Erythroblast (primary cell): ENCODE data around the gene ZFPM1.

Experiments used
- DNase-seq, 2 experiments: peaks; one replicate each; lab custom pipeline; 2025; lab: John Stamatoyannopoulos, UW
- GATA1 ChIP-seq: IDR thresholded peaks from 2 replicates; pipeline ENCODE4 v1.6.1; 2011; ENCODE audit warnings: low read depth, mild to moderate bottlenecking, control low read depth, low read length, moderate library complexity
- POLR2A ChIP-seq: IDR thresholded peaks from 2 replicates; pipeline ENCODE4 v1.6.1; 2011; ENCODE audit warnings: mild to moderate bottlenecking, low read length

Gene ZFPM1

DNA sequence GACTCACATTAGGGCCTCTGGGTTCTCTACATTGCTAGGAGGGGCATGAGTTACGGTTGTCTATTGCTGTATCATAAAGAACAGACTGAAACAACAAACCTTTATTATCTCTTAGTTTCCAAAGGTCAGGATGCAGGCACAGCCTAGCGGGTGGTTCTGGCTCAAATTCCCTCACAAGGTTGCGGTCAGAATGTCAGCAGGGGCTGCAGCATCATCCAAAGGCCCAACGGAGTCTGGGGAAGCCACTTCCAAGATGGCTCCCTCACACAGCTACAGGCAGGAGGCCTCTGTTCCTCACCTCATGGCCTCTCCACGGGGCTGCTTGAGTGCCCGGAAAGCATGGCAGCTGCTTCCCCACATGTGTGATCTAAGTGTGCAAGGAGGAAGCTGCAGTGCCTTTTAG is 29.6 kb upstream of the ZFPM1 start:
- DNase-seq: no peak
- TF ChIP-seq POLR2A (no peak), GATA1 (no peak)

DNA sequence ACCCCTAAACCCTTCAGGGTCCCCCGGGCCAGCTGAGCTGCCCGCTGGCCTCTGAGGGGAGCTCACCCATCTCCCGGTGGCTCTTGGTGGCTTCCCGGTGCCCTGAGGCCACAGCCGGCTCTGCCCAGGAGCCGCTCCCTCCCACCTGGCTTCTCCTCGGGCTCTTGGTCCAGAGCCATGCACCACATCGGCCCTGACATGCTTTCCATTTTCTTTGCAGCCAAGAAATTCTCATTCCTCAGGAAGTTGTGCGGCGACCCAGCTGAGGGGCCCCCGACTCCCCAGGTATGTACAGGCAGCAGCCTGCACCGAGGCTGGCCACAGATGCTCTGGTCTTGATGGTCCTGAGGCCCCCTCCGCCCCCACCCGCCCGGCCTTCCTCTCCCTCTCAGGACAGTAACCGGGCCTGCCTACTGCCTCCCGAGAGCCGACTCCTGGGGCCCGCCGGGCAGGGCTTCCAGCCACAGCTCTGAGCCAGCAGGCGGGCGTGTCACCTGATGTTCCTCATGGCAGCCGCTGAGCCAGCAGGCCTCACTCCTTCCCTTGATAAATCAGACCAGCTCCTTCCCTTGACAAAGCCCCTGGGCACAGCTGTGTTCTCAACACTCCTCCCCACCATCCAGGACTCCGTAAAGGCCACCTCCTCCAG is 28.4 kb upstream of the ZFPM1 start:
- TF ChIP-seq GATA1: no peak
- TF ChIP-seq POLR2A: no peak
- DNase-seq: no peak

DNA sequence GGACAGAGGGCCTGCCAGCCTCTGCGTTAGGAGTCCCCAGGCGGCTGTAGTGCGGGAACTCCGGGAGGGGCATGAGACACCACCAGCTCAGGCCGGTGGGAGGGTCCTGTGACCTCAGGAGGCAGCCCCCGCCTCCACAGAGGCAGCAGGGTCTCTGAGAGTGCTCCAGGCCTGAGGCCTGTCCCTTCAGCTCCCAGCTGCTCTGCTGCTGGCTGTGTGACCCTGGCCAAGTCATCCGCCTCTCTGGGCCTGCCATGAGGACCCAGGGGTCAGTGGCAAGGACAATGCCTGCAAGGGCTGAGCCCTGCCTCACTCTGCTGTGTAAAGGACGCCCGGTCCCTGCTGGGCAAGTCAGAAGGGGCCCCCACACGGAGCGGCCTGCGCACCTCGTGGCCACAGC is 27.1 kb upstream of the ZFPM1 start:
- no peak for DNase-seq
- TF ChIP-seq POLR2A (no peak), GATA1 (no peak)

DNA sequence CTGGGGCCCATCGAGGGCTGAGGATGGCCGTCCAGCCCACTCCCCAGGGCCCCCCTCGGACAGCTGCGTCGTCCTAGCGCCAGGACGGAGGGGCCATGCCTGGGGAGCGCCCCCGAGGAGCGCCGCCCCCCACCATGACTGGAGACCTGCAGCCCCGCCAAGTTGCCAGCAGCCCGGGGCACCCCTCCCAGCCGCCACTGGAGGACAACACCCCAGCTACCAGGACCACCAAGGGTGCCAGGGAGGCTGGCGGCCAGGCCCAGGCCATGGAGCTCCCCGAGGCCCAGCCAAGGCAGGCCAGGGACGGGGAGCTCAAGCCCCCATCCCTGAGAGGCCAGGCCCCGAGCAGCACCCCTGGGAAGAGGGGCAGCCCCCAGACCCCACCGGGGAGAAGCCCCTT is 25.7 kb upstream of the ZFPM1 start:
- no peak for DNase-seq
- TF ChIP-seq GATA1 (no peak), POLR2A (no peak)

DNA sequence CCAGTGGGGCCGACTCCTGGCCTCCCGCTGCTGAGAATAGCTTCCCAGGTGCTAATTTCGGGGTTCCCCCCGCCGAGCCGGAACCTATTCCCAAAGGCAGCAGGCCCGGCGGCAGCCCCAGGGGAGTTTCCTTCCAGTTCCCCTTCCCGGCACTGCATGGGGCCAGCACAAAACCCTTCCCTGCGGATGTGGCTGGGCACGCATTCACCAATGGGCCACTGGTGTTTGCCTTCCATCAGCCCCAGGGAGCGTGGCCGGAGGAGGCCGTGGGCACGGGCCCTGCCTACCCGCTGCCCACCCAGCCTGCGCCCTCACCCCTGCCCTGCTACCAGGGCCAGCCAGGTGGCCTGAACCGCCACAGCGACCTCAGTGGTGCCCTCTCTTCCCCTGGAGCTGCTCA is 24.9 kb upstream of the ZFPM1 start:
- no peak for TF ChIP-seq POLR2A
- no peak for TF ChIP-seq GATA1
- no peak for DNase-seq

DNA sequence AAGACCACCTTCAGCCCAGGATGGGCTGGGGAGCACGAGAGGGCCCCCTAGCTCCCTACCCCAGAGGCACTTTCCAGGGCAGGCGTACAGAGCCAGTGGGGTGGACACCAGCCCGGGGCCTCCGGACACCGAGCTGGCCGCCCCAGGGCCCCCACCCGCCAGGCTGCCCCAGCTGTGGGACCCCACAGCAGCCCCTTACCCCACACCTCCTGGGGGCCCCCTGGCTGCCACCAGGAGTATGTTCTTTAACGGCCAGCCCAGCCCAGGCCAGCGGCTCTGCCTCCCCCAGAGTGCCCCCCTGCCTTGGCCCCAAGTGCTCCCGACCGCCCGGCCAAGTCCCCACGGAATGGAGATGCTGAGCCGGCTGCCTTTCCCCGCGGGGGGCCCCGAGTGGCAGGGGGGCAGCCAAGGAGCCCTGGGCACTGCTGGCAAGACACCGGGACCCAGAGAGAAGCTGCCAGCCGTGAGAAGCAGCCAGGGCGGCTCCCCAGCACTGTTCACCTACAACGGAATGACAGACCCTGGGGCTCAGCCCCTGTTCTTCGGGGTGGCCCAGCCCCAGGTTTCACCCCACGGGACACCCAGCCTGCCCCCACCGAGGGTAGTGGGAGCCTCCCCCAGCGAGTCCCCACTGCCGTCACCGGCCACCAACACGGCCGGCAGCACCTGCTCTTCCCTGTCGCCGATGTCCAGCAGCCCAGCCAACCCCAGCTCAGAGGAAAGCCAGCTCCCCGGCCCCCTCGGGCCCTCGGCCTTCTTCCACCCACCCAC is 24.3 kb upstream of the ZFPM1 start:
- no peak for TF ChIP-seq POLR2A
- no peak for TF ChIP-seq GATA1
- DNase-seq: no peak

DNA sequence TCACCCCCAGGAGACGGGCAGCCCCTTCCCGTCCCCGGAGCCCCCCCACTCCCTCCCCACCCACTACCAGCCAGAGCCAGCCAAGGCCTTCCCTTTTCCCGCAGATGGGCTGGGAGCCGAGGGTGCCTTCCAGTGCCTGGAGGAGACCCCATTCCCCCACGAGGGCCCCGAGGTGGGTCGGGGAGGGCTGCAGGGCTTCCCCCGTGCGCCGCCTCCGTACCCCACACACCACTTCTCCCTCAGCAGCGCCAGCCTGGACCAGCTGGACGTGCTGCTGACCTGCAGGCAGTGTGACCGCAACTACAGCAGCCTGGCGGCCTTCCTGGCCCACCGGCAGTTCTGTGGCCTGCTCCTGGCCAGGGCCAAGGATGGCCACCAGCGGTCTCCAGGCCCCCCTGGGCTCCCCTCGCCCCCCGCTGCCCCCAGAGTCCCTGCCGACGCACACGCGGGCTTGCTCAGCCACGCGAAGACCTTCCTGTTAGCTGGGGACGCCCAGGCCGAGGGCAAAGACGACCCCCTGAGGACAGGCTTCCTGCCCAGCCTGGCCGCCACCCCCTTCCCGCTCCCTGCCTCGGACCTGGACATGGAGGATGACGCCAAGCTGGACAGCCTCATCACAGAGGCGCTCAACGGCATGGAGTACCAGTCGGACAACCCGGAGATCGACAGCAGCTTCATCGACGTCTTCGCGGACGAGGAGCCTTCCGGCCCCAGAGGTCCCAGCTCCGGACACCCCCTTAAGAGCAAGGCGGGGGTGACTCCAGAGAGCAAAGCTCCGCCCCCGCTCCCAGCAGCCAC is 23.5 kb upstream of the ZFPM1 start:
- DNase-seq: no peak
- TF ChIP-seq POLR2A: no peak
- no peak for TF ChIP-seq GATA1

DNA sequence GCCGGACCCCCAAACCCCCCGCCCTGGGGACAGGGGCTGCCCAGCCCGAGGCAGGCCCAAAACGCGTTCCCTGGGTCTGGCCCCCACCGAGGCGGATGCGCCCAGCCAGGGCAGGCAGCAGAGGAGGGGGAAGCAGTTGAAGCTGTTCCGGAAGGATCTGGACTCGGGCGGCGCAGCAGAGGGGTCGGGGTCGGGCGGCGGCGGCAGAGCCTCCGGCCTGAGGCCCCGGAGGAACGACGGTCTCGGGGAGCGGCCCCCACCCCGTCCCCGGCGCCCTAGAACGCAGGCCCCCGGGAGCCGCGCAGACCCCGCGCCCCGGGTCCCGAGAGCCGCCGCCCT is 22.9 kb upstream of the ZFPM1 start:
- TF ChIP-seq GATA1: no peak
- TF ChIP-seq POLR2A: no peak
- no peak for DNase-seq

DNA sequence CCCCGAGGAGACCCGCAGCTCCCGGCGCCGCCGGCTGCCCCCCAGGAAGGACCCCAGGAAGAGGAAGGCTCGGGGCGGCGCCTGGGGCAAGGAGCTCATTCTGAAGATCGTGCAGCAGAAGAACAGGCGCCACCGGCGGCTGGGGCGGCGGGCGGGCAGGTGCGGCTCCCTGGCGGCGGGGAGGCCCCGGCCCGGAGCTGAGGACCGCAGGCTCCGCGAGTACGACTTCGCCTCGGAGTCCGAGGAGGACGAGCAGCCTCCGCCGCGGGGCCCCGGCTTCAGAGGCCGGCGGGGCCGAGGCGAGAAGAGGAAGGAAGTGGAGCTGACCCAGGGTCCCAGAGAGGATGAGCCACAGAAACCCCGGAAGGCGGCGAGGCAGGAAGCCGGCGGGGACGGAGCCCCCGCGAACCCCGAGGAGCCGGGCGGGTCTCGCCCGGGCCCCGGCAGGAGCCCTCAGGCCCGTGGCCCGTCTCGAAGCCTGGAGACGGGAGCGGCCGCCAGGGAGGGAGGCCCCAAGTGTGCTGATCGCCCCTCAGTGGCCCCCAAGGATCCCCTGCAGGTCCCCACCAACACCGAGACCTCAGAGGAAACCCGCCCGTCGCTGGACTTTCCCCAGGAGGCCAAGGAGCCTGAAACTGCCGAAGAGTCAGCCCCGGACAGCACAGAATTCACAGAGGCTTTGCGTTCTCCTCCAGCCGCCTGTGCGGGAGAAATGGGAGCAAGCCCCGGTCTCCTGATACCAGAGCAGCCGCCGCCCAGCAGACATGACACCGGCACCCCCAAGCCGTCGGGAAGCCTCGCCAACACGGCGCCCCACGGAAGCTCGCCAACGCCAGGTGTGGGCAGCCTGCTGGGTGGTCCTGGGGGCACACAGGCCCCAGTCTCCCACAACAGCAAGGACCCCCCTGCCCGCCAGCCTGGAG is 22.3 kb upstream of the ZFPM1 start:
- no peak for DNase-seq
- TF ChIP-seq POLR2A: no peak
- TF ChIP-seq GATA1: no peak

DNA sequence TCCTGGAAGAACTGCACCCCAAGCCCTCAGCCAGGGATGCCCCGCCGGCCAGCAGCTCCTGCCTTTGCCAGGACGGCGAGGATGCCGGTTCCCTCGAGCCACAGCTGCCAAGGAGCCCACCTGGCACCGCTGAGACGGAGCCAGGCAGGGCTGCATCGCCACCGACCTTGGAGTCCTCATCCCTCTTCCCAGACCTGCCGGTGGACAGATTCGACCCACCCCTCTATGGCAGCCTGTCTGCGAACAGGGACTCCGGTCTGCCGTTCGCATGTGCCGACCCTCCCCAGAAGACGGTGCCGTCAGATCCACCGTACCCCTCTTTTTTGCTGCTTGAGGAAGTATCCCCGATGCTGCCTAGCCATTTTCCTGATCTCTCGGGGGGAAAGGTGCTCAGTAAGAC is 21.4 kb upstream of the ZFPM1 start:
- DNase-seq: no peak

DNA sequence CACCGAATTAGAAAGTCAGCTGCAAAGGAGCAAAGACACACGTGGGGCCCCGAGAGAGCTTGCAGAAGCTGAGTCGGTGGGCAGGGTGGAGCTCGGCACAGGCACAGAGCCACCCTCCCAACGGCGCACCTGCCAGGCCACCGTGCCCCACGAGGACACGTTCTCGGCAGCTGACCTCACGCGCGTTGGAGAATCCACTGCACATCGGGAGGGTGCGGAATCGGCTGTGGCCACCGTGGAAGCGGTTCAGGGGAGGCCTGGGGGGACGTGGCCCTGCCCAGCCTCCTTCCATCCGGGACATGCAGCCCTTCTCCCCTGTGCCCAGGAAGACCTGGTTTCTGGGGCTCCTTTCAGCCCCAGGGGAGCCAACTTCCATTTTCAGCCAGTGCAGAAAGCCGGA is 20.9 kb upstream of the ZFPM1 start:
- TF ChIP-seq POLR2A: no peak
- no peak for TF ChIP-seq GATA1
- DNase-seq: no peak

More for the DNA sequence above, 21.4 kb upstream of the ZFPM1 start:
- TF ChIP-seq GATA1 (no peak), POLR2A (no peak)

DNA sequence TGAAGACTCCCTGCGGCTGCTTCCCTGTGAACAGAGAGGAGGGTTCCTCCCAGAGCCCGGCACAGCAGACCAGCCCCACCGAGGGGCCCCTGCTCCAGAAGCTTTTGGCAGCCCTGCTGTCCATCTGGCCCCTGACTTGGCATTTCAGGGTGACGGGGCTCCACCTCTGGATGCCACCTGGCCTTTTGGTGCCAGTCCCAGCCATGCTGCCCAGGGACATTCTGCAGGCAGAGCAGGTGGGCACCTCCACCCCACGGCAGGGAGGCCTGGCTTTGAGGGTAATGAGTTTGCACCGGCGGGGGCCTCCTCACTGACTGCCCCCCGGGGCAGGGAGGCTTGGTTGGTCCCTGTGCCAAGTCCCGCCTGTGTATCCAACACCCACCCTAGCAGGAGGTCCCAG is 20.3 kb upstream of the ZFPM1 start:
- no peak for DNase-seq
- TF ChIP-seq POLR2A: no peak
- TF ChIP-seq GATA1: no peak

DNA sequence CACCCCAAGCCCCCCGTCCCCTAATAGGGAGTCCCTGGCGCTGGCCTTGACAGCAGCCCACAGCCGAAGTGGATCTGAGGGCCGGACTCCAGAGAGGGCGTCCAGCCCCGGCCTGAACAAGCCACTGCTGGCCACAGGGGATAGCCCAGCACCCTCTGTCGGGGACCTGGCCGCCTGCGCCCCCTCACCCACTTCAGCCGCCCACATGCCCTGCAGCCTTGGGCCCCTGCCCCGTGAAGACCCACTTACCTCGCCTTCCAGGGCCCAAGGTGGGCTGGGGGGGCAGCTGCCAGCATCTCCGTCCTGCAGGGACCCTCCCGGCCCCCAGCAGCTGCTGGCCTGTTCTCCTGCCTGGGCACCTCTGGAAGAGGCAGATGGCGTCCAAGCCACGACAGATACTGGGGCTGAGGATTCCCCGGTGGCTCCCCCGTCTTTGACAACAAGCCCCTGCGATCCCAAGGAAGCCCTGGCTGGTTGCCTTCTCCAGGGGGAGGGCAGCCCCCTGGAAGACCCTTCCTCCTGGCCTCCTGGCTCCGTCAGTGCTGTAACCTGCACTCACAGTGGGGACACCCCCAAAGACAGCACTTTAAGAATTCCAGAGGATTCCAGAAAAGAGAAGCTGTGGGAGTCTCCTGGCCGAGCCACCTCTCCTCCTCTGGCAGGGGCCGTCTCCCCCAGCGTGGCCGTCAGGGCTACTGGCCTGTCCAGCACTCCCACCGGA is 19.3 kb upstream of the ZFPM1 start:
- no peak for DNase-seq
- no peak for TF ChIP-seq POLR2A
- no peak for TF ChIP-seq GATA1

DNA sequence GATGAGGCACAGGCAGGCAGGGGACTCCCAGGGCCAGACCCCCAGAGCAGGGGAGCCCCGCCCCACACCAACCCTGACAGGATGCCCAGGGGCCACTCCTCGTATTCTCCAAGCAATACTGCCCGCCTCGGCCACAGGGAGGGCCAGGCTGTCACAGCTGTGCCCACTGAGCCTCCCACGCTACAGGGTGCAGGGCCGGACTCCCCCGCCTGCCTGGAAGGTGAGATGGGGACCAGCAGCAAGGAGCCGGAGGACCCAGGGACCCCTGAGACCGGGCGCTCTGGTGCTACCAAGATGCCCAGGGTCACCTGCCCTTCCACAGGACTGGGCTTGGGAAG is 18.8 kb upstream of the ZFPM1 start:
- TF ChIP-seq GATA1: no peak
- TF ChIP-seq POLR2A: no peak
- no peak for DNase-seq
